HepG2 (cell line): ENCODE data around the gene ENO3. TPM values are rescaled to one million over a fixed set of nuclear protein-coding genes. Genes with fewer than 3 reads are reported as not detected.

Experiments
- ATAC-seq: fragments of 200-7000 bp; cut with Tn5 transposase; 3 replicates; pipeline ENCODE4 v1.9.1; 2020; ENCODE audit warnings: mild to moderate bottlenecking, moderate library complexity
- BruUV-seq: library from RNA; stranded (reverse); fragments of 400-500 nt; replicated peaks from 2 replicates; lab custom pipeline; 2021; lab: Mats Ljungman, UMichigan
- CTCF ChIA-PET: fragments of 300-600 bp; formaldehyde crosslinking; extraction: SDS; loops from one replicate; lab custom pipeline; 2021; ENCODE audit warnings: low total read pairs, inconsistent platforms, low intra/inter-chr PET ratio; lab: Yijun Ruan, JAX
- POLR2A ChIA-PET: fragments of 350-600 bp; sonication (Branson Sonifier 250); formaldehyde crosslinking; loops from one replicate; lab custom pipeline; 2020; ENCODE audit warnings: antibody characterized with exemption, inconsistent platforms; lab: Yijun Ruan, JAX
- DNase-seq: peaks from one replicate; pipeline ENCODE4 v3.0.0-alpha.2; 2015; ENCODE audit warnings: low spot score
- FAIRE-seq: peaks from 3 replicates; lab custom pipeline; 2011; peaks lifted over from hg19 to GRCh38; lab: Jason Lieb, UNC
- H2AFZ ChIP-seq: one replicate; pipeline ENCODE4 v1.6.1; 2011; ENCODE audit warnings: low read length, inconsistent platforms
- H3K27ac ChIP-seq: fragments of 300-600 bp; 3 replicates; pipeline ENCODE4 v1.8.0; 2011; ENCODE audit warnings: mixed run types, mild to moderate bottlenecking, mixed read lengths, low read length, inconsistent platforms; ENCODE audit not compliant: insufficient read depth; ENCODE audit errors: extremely low read length
- H3K27me3 ChIP-seq, 2 experiments: fragments of 200-600 bp in 1 of 2; 2 replicates in 1 of 2; 3 replicates in 1 of 2; pipeline versions ENCODE4 v1.6.0 to v1.8.0; 2011; ENCODE audit warnings: low read length in 2 of 2, mild to moderate bottlenecking in 2 of 2, moderate library complexity in 2 of 2, inconsistent platforms in 1 of 2; ENCODE audit not compliant: insufficient read depth in 2 of 2, control insufficient read depth in 1 of 2
- H3K36me3 ChIP-seq, 2 experiments: fragments of 200-600 bp in 1 of 2; replicated peaks in 1 of 2; 2 replicates in 1 of 2; 3 replicates in 1 of 2; pipeline versions ENCODE4 v1.5.1 to v1.8.0; 2011; ENCODE audit warnings: low read length in 2 of 2, inconsistent platforms in 1 of 2; ENCODE audit not compliant: insufficient read depth in 2 of 2, control insufficient read depth in 1 of 2
- H3K4me1 ChIP-seq: 2 replicates; pipeline ENCODE4 v1.5.1; 2012; ENCODE audit warnings: low read length, inconsistent platforms; ENCODE audit not compliant: insufficient read depth
- H3K4me2 ChIP-seq: 2 replicates; pipeline ENCODE4 v1.6.0; 2011; ENCODE audit warnings: low read depth, low read length, inconsistent platforms
- H3K4me3 ChIP-seq, 3 experiments: fragments of 200-600 bp in 1 of 3; sonication (generic), shearing (Covaris generic) in 1 of 3; replicated peaks in 1 of 3; 2 replicates each; pipeline ENCODE4 v1.5.1; 2011 to 2016; ENCODE audit warnings: low read length in 3 of 3, inconsistent platforms in 2 of 3, low read depth in 2 of 3, mild to moderate bottlenecking in 2 of 3, control low read depth in 1 of 3, mixed read lengths in 1 of 3; ENCODE audit not compliant: insufficient read depth in 1 of 3
- H3K79me2 ChIP-seq: one replicate; pipeline ENCODE4 v1.6.1; 2011; ENCODE audit warnings: low read length, inconsistent platforms; ENCODE audit not compliant: insufficient read depth
- H3K9ac ChIP-seq: 2 replicates; pipeline ENCODE4 v1.6.0; 2011; ENCODE audit warnings: mild to moderate bottlenecking, low read depth, low read length, inconsistent platforms; ENCODE audit not compliant: insufficient read depth
- H3K9me3 ChIP-seq: 2 replicates; pipeline ENCODE4 v1.5.1; 2012; ENCODE audit warnings: mild to moderate bottlenecking, low read length
- H4K20me1 ChIP-seq: 2 replicates; pipeline ENCODE4 v1.6.0; 2011; ENCODE audit warnings: inconsistent platforms, mild to moderate bottlenecking, low read length, moderate library complexity; ENCODE audit not compliant: insufficient read depth
- AHR ChIP-seq: IDR thresholded peaks from 2 replicates; pipeline ENCODE4 v1.6.1; 2018; ENCODE audit warnings: missing genetic modification reagents, missing compliant biosample characterization
- CREM ChIP-seq, 2 experiments: sonication (generic) in 1 of 2; formaldehyde crosslinking in 1 of 2; IDR thresholded peaks; 2 replicates each; pipeline versions ENCODE4 v1.4.0 to v1.6.1; 2016 to 2020; ENCODE audit warnings: antibody characterized with exemption in 1 of 2, mild to moderate bottlenecking in 1 of 2, missing genetic modification reagents in 1 of 2
- FOXO4 ChIP-seq: sonication (generic); formaldehyde crosslinking; conservative IDR thresholded peaks from 2 replicates; pipeline ENCODE4 v1.8.1; 2023; ENCODE audit warnings: missing genetic modification reagents
- GABPA ChIP-seq, 2 experiments: IDR thresholded peaks; 2 replicates each; pipeline ENCODE4 v1.6.1; 2011 to 2016; ENCODE audit warnings: low read depth in 2 of 2, low read length in 1 of 2, missing biosample characterization in 1 of 2, missing genetic modification characterization in 1 of 2
- HDAC2 ChIP-seq: sonication (generic); formaldehyde crosslinking; IDR thresholded peaks from 2 replicates; pipeline ENCODE4 v1.4.0; 2020; ENCODE audit warnings: missing genetic modification reagents
- NCOA2 ChIP-seq: sonication (generic); formaldehyde crosslinking; IDR thresholded peaks from 2 replicates; pipeline ENCODE4 v1.8.0; 2022; ENCODE audit warnings: inconsistent platforms
- POLR2A ChIP-seq, 2 experiments: IDR thresholded peaks; 2 replicates each; pipeline ENCODE4 v1.6.1; 2011; ENCODE audit warnings: low read depth in 2 of 2, low read length in 2 of 2, mild to moderate bottlenecking in 1 of 2, moderate library complexity in 1 of 2; ENCODE audit not compliant: insufficient read depth in 1 of 2
- SIN3A ChIP-seq: IDR thresholded peaks from 2 replicates; pipeline ENCODE4 v1.6.1; 2011; ENCODE audit warnings: low read depth, mild to moderate bottlenecking, control low read depth, low read length, borderline replicate concordance
- TARDBP ChIP-seq: sonication (generic); formaldehyde crosslinking; IDR thresholded peaks from 2 replicates; pipeline ENCODE4 v1.8.0; 2022; ENCODE audit warnings: mild to moderate bottlenecking, missing genetic modification reagents
- TGIF2 ChIP-seq: IDR thresholded peaks from 2 replicates; pipeline ENCODE4 v1.6.1; 2016; ENCODE audit warnings: control low read depth, missing compliant biosample characterization
- UBTF ChIP-seq: sonication (generic); formaldehyde crosslinking; IDR thresholded peaks from 2 replicates; pipeline ENCODE4 v1.4.0; 2020; ENCODE audit warnings: mild to moderate bottlenecking, missing genetic modification reagents
- ZFP37 ChIP-seq: sonication (generic); formaldehyde crosslinking; IDR thresholded peaks from 2 replicates; pipeline ENCODE4 v1.4.0; 2020; ENCODE audit warnings: missing genetic modification reagents, borderline replicate concordance
- ZMYM3 ChIP-seq: sonication (generic); formaldehyde crosslinking; IDR thresholded peaks from 2 replicates; pipeline ENCODE4 v1.5.1; 2020; ENCODE audit warnings: mild to moderate bottlenecking, missing genetic modification reagents
- ZNF205 ChIP-seq: IDR thresholded peaks from 2 replicates; pipeline ENCODE4 v1.6.1; 2018; ENCODE audit warnings: missing biosample characterization, missing genetic modification reagents
- ZNF235 ChIP-seq: sonication (generic); formaldehyde crosslinking; IDR thresholded peaks from 2 replicates; pipeline ENCODE4 v1.8.1; 2023; ENCODE audit warnings: mild to moderate bottlenecking, missing genetic modification reagents, borderline replicate concordance
- ZNF580 ChIP-seq: IDR thresholded peaks from 2 replicates; pipeline ENCODE4 v1.6.1; 2016; ENCODE audit warnings: low read depth, borderline replicate concordance
- ZNF589 ChIP-seq: sonication (generic); formaldehyde crosslinking; conservative IDR thresholded peaks from 2 replicates; pipeline ENCODE4 v1.8.0; 2022; ENCODE audit warnings: mild to moderate bottlenecking, moderate library complexity, missing genetic modification reagents
- ZNF691 ChIP-seq: sonication (generic); formaldehyde crosslinking; IDR thresholded peaks from 2 replicates; pipeline ENCODE4 v1.4.0; 2020; ENCODE audit warnings: missing genetic modification reagents, low read depth, mild to moderate bottlenecking, borderline replicate concordance
- ZNF720 ChIP-seq: sonication (generic); formaldehyde crosslinking; IDR thresholded peaks from 2 replicates; pipeline ENCODE4 v1.4.0; 2020; ENCODE audit warnings: missing genetic modification reagents
- ZNF790 ChIP-seq: sonication (generic); formaldehyde crosslinking; IDR thresholded peaks from 2 replicates; pipeline ENCODE4 v1.8.0; 2022; ENCODE audit warnings: missing genetic modification reagents, mild to moderate bottlenecking, borderline replicate concordance
- WGBS: methylation state at CpG from one replicate; pipeline ENCODE4 v1.1.6; 2017; ENCODE audit warnings: low lambda C conversion rate; 5-methylcytosine and 5-hydroxymethylcytosine counted together
- in situ Hi-C: cut with HindIII; loops from 2 replicates; pipeline ENCODE4 v1.10.0; 2017; ENCODE audit warnings: low pct_unique_long_range_greater_than_20kb; ENCODE audit not compliant: extremely low pct_ligation_motif_present
- intact Hi-C: fragments of 100-400 bp; cut with micrococcal nuclease; formaldehyde crosslinking; loops from one replicate; pipeline ENCODE4 v1.10.0; 2022; ENCODE audit not compliant: unreplicated experiment
- polyA plus RNA-seq, 8 experiments: library from polyadenylated mRNA; depleted of rRNA in 3 of 8; stranded (reverse) in 7 of 8; unstranded in 1 of 8; fragments of >200 nt; fragmentation: Illumina TruSeq in 4 of 8; extraction: Trizol in 4 of 8; gene quantifications; 2 replicates each; pipeline versions ENCODE4 v1.2.1 to v1.2.3, GENCODE V29; 2011 to 2016; ENCODE audit warnings: low read depth in 4 of 8, missing spikeins in 1 of 8, mixed read lengths in 1 of 8; ENCODE audit not compliant: insufficient read depth in 1 of 8
- total RNA-seq, 5 experiments: library from RNA; depleted of rRNA; stranded (reverse); fragments of >200 nt; fragmentation: Illumina TruSeq; extraction: Trizol; gene quantifications; 2 replicates each; pipeline ENCODE4 v1.2.3, GENCODE V29; 2016; ENCODE audit warnings: low read depth in 1 of 5

Gene ENO3
- total and polyA plus RNA-seq, 2 of the 13 experiments (the other 11 are each of a cell fraction or from before 2014, with no cell fraction given) = 59.8 to 69.8 TPM

GRCh38 chr17:4908301-4908700, 42.6 kb upstream of the ENO3 start:
- no peaks in the 10 kb centered on the region for H3K79me2 ChIP-seq
- peak overlapping the region; percentile 31 for H2AFZ ChIP-seq
- peak overlapping the region; percentile 44 to 71 (median 45) for H3K4me3 ChIP-seq
- peak overlapping the region; percentile 100 for H3K4me2 ChIP-seq
- in situ Hi-C loops (loop anchor here (10.0 kb wide), 1 partner anchor 146 kb away; no protein-coding TSS in a partner anchor), intact Hi-C loops (loop anchor here (5.0 to 10.0 kb wide), 3 partner anchors 44 to 156 kb away; partner anchors contain the start of genes ENO3 and SPAG7)
- FAIRE-seq (no peak), DNase-seq (peak; percentile 77), ATAC-seq (peak; percentile 85)
- BruUV-seq = no TSS peak
- H3K27ac ChIP-seq = peak overlapping the region; percentile 43
- H4K20me1 ChIP-seq = no peaks in the 10 kb centered on the region
- H3K9me3 ChIP-seq = no peaks in the 10 kb centered on the region
- peak overlapping the region; percentile 69 for H3K9ac ChIP-seq
- WGBS = 0% methylated on average over 1 of the region's 10 CpGs
- H3K36me3 ChIP-seq = no peaks in the 10 kb centered on the region
- ChIA-PET POLR2A (interaction anchor here (0.9 to 2.9 kb wide), 15 partner anchors 12 to 200 kb away, joined by 3 to 103 read pairs (median 8); partner anchors contain the start of genes ENO3, GLTPD2, INCA1 and KIF1C), CTCF (interaction anchor here (0.6 to 1.7 kb wide), 2 partner anchors 26 to 33 kb away, joined by 3 to 10 read pairs; no protein-coding TSS in a partner anchor)
- H3K27me3 ChIP-seq = no peaks in the 10 kb centered on the region
- peaks cover 71% of the 10 kb centered on the region for H3K4me1 ChIP-seq
- 0 out of 2 replicates have a peak, but pooled peaks have one; percentile 75 for TF ChIP-seq AHR
- peak; percentile 42 for TF ChIP-seq GABPA (IDR thresholded peaks at IDR 0.05; ENCODE audit: low read depth, low read length)
- TF ChIP-seq GABPA (CRISPR knock-in tag; IDR thresholded peaks at IDR 0.05; ENCODE audit: low read depth) = peak; percentile 80
- no peak for TF ChIP-seq SIN3A
- peak; percentile 39 to 76; a peak in 3 of 4 replicates for TF ChIP-seq POLR2A (IDR thresholded peaks at IDR 0.05; ENCODE audit: insufficient read depth in 1 of 2, low read depth in 2 of 2, low read length in 2 of 2)
- no peak for TF ChIP-seq ZNF235
- TF ChIP-seq UBTF = peak; percentile 63
- TF ChIP-seq ZNF205 (CRISPR knock-in tag) = peak; percentile 68
- peak; percentile 84 for TF ChIP-seq HDAC2 (CRISPR knock-in tag)
- TF ChIP-seq ZNF790 (CRISPR knock-in tag) = no peak
- TF ChIP-seq NCOA2 (CRISPR knock-in tag) = peak; percentile 43; the same call in 1 of the 2 replicates
- peak; percentile 62; the same call in 1 of the 2 replicates for TF ChIP-seq ZNF691 (CRISPR knock-in tag)
- TF ChIP-seq FOXO4 (CRISPR knock-in tag) = 0 out of 2 replicates have a peak, but pooled peaks have one; percentile 9
- TF ChIP-seq ZNF720 (CRISPR knock-in tag) = no peak
- TF ChIP-seq TGIF2 = peak; percentile 49; the same call in 1 of the 2 replicates
- TF ChIP-seq CREM (IDR thresholded peaks at IDR 0.05) = no peak
- TF ChIP-seq CREM (CRISPR knock-in tag; IDR thresholded peaks at IDR 0.05) = no peak
- peak; percentile 54; the same call in 1 of the 2 replicates for TF ChIP-seq ZFP37 (CRISPR knock-in tag)
- TF ChIP-seq TARDBP (CRISPR knock-in tag) = peak; percentile 37; the same call in 1 of the 2 replicates
- no peak; the same call in none of the 2 replicates for TF ChIP-seq ZMYM3 (CRISPR knock-in tag)
- peak; percentile 74; the same call in 1 of the 2 replicates for TF ChIP-seq ZNF580
- no peak for TF ChIP-seq ZNF589
